KMS-11 (cell line): ENCODE data around the gene SSTR3.
"Not testable (repeated sequence)": the region's sequence is repeated elsewhere in the genome, so short reads cannot be mapped to it uniquely, and the experiment has no call there.

Source experiments
- H2AFZ ChIP-seq: fragments of 200-600 bp; sonication (generic); 2 replicates; pipeline ENCODE4 v1.6.1; 2016; ENCODE audit warnings: antibody characterized with exemption, mixed run types, low read depth
- H3K27ac ChIP-seq: fragments of 200-600 bp; sonication (generic); 2 replicates; pipeline ENCODE4 v1.6.1; 2016; ENCODE audit warnings: mild to moderate bottlenecking, mixed run types
- H3K27me3 ChIP-seq: fragments of 200-600 bp; sonication (generic); 2 replicates; pipeline ENCODE4 v1.6.1; 2017; ENCODE audit warnings: mild to moderate bottlenecking, low read depth, mixed run types, moderate library complexity; ENCODE audit not compliant: insufficient read depth
- H3K36me3 ChIP-seq: fragments of 200-600 bp; sonication (generic); 2 replicates; pipeline ENCODE4 v1.6.1; 2017; ENCODE audit warnings: mild to moderate bottlenecking, mixed run types; ENCODE audit not compliant: insufficient read depth
- H3K4me1 ChIP-seq: fragments of 200-600 bp; sonication (generic); 2 replicates; pipeline ENCODE4 v1.6.1; 2016; ENCODE audit warnings: mild to moderate bottlenecking, low read depth, mixed run types; ENCODE audit not compliant: poor library complexity, severe bottlenecking
- H3K4me2 ChIP-seq: fragments of 200-600 bp; sonication (generic); 2 replicates; pipeline ENCODE4 v1.7.0; 2016; ENCODE audit warnings: mild to moderate bottlenecking, mixed run types
- H3K4me3 ChIP-seq: fragments of 200-600 bp; sonication (generic); IDR thresholded peaks from 2 replicates; pipeline ENCODE4 v1.6.1; 2017; ENCODE audit warnings: low read depth, low read length, mixed read lengths; ENCODE audit not compliant: insufficient read depth
- H3K79me2 ChIP-seq: fragments of 200-600 bp; sonication (generic); 2 replicates; pipeline ENCODE4 v1.6.1; 2016; ENCODE audit warnings: low read depth, mixed run types; ENCODE audit not compliant: insufficient read depth
- H3K9ac ChIP-seq: fragments of 200-600 bp; sonication (generic); 2 replicates; pipeline ENCODE4 v1.6.1; 2016; ENCODE audit warnings: mild to moderate bottlenecking, mixed run types
- H4K20me1 ChIP-seq: fragments of 200-600 bp; sonication (generic); 2 replicates; pipeline ENCODE4 v1.6.1; 2016; ENCODE audit warnings: mild to moderate bottlenecking, mixed run types; ENCODE audit not compliant: insufficient read depth
- CTCF ChIP-seq: fragments of 200-600 bp; sonication (generic); conservative IDR thresholded peaks from 2 replicates; pipeline ENCODE4 v1.6.1; 2017; ENCODE audit warnings: low read depth, mild to moderate bottlenecking, antibody characterized with exemption, low read length, moderate library complexity, mixed read lengths

Gene SSTR3

GRCh38 chr22:37254867-37255233 is 42.6 kb upstream of the SSTR3 start:
- no peak for TF ChIP-seq CTCF
- Histone ChIP-seq H3K79me2 (no peaks in the 10 kb centered on the region), H3K27ac (no peak overlapping the region), H2AFZ (no peak overlapping the region), H3K4me2 (no peak overlapping the region), H4K20me1 (no peaks in the 10 kb centered on the region), H3K4me1 (peaks cover 15% of the 10 kb centered on the region), H3K27me3 (no peaks in the 10 kb centered on the region), H3K36me3 (no peaks in the 10 kb centered on the region), H3K9ac (no peak overlapping the region), H3K4me3 (no peak overlapping the region)

- H3K27me3 ChIP-seq, result no peaks in the 10 kb centered on the region
- H3K27ac ChIP-seq, result no peak overlapping the region
- H3K9ac ChIP-seq, result no peak overlapping the region
- no peak overlapping the region for H3K4me3 ChIP-seq
- no peak overlapping the region for H3K4me2 ChIP-seq
- H3K79me2 ChIP-seq, result no peaks in the 10 kb centered on the region
- no peaks in the 10 kb centered on the region for H4K20me1 ChIP-seq
- H3K36me3 ChIP-seq, result no peaks in the 10 kb centered on the region
- peaks cover 15% of the 10 kb centered on the region for H3K4me1 ChIP-seq
- no peak for TF ChIP-seq CTCF
- H2AFZ ChIP-seq, result no peak overlapping the region
Measured at GRCh38 chr22:37254209-37254866, 42.1 kb upstream of the SSTR3 start.

- Histone ChIP-seq H3K27me3 (no peaks in the 10 kb centered on the region), H3K79me2 (no peaks in the 10 kb centered on the region), H3K4me2 (no peak overlapping the region), H3K4me1 (peaks cover 15% of the 10 kb centered on the region), H3K27ac (no peak overlapping the region), H3K4me3 (no peak overlapping the region), H2AFZ (no peak overlapping the region), H3K36me3 (no peaks in the 10 kb centered on the region), H4K20me1 (no peaks in the 10 kb centered on the region), H3K9ac (no peak overlapping the region)
- no peak for TF ChIP-seq CTCF
Measured at GRCh38 chr22:37253126-37253660, 40.9 kb upstream of the SSTR3 start.

GRCh38 chr22:37251836-37252235 is 39.6 kb upstream of the SSTR3 start:
- not testable (repeated sequence) for H3K9ac ChIP-seq, H3K27ac ChIP-seq, H3K4me2 ChIP-seq, H3K36me3 ChIP-seq, H4K20me1 ChIP-seq, H2AFZ ChIP-seq, H3K27me3 ChIP-seq, H3K4me3 ChIP-seq, H3K79me2 ChIP-seq
- H3K4me1 ChIP-seq, result peaks cover 15% of the 10 kb centered on the region

- H3K4me1 ChIP-seq, result peaks cover 16% of the 10 kb centered on the region
- H2AFZ ChIP-seq, result no peak overlapping the region
- no peak overlapping the region for H3K9ac ChIP-seq
- no peaks in the 10 kb centered on the region for H4K20me1 ChIP-seq
- no peak overlapping the region for H3K4me3 ChIP-seq
- no peaks in the 10 kb centered on the region for H3K27me3 ChIP-seq
- H3K36me3 ChIP-seq, result no peaks in the 10 kb centered on the region
- H3K79me2 ChIP-seq, result no peaks in the 10 kb centered on the region
- no peak overlapping the region for H3K4me2 ChIP-seq
- H3K27ac ChIP-seq, result no peak overlapping the region
- no peak for TF ChIP-seq CTCF
Measured at GRCh38 chr22:37249986-37250385, 37.7 kb upstream of the SSTR3 start.
